Measurements from ENCODE around the gene USP5. TPM values are rescaled to one million over a fixed set of nuclear protein-coding genes. Genes with fewer than 3 reads are reported as not detected.

The USP5 gene
- total RNA-seq, 1 experiment from 2014 or later, result 175 TPM

GRCh38 chr12:6828781-6829535 lies 23.0 kb upstream of the USP5 start:
- BruUV-seq (replicated peaks), result TSS peak; percentile 80
- TF ChIP-seq ZBTB33 (IDR thresholded peaks at IDR 0.05; ENCODE audit: extremely low read depth, insufficient replicate concordance, low read length), result no peak
- no peak for TF ChIP-seq SIN3A (IDR thresholded peaks at IDR 0.05; ENCODE audit: low read depth)
- no peak for TF ChIP-seq SP1 (IDR thresholded peaks at IDR 0.05; ENCODE audit: low read depth)
- no peak; the same call in 1 of the 2 replicates for TF ChIP-seq POLR2AphosphoS5 (IDR thresholded peaks at IDR 0.05; ENCODE audit: low read depth, low read length)
- TF ChIP-seq SRF (IDR thresholded peaks at IDR 0.05; ENCODE audit: low read depth), result no peak
- TF ChIP-seq CTCF (IDR thresholded peaks at IDR 0.05 in 2 of 3, conservative IDR thresholded peaks at IDR 0.05 in 1 of 3; ENCODE audit: borderline replicate concordance in 1 of 3, insufficient read depth in 1 of 3, low read depth in 2 of 3, low read length in 2 of 3), result no peak
- TF ChIP-seq TCF7L2 (IDR thresholded peaks at IDR 0.05; ENCODE audit: borderline replicate concordance, extremely low read depth, insufficient read depth, insufficient read length), result peak; percentile 10
- no peak for TF ChIP-seq EZH2 (IDR thresholded peaks at IDR 0.05)
- TF ChIP-seq ATF3 (IDR thresholded peaks at IDR 0.05), result no peak
- TF ChIP-seq ZNF274 (IDR thresholded peaks at IDR 0.05; ENCODE audit: low read depth, low read length), result no peak
- TF ChIP-seq EZH2phosphoT487 (IDR thresholded peaks at IDR 0.05; ENCODE audit: borderline replicate concordance), result no peak
- no peak for TF ChIP-seq EGR1 (IDR thresholded peaks at IDR 0.05; ENCODE audit: low read depth)
- TF ChIP-seq ELF1 (IDR thresholded peaks at IDR 0.05; ENCODE audit: borderline replicate concordance, low read depth), result no peak
- peak; percentile 9 for TF ChIP-seq YY1 (IDR thresholded peaks at IDR 0.05; ENCODE audit: extremely low read depth, insufficient replicate concordance, low read depth, low read length)
- no peak for TF ChIP-seq CBX3 (IDR thresholded peaks at IDR 0.05; ENCODE audit: low read depth)
- TF ChIP-seq REST (IDR thresholded peaks at IDR 0.05; ENCODE audit: low read depth), result no peak
- TF ChIP-seq FOSL1 (IDR thresholded peaks at IDR 0.05; ENCODE audit: low read depth), result no peak
- no peak for TF ChIP-seq JUND (IDR thresholded peaks at IDR 0.05)
- TF ChIP-seq ZFX (IDR thresholded peaks at IDR 0.05), result peak; percentile 95; the same call in 1 of the 2 replicates

More at GRCh38 chr12:6828781-6829535, 23.0 kb upstream of the USP5 start:
- no peaks in the 10 kb centered on the region for H3K9me2 ChIP-seq (ENCODE audit: insufficient read depth)
- POLR2A ChIA-PET, result interaction anchor here (1.5 to 3.6 kb wide), 4 partner anchors 12 to 104 kb away, joined by 3 to 12 read pairs (median 7); partner anchors contain the start of genes CDCA3, GNB3 and USP5
- peak; percentile 51 for ATAC-seq
- intact Hi-C loops (cut with micrococcal nuclease), result no loop called here
- no peaks in the 10 kb centered on the region for H4K20me1 ChIP-seq (ENCODE audit: insufficient read depth)
- H3K27me3 ChIP-seq (ENCODE audit: insufficient read depth, low read length), result no peaks in the 10 kb centered on the region
- H3K9me3 ChIP-seq (ENCODE audit: control insufficient read depth in 1 of 2, insufficient read depth in 1 of 2, low read depth in 1 of 2, low read length in 2 of 2), result no peaks in the 10 kb centered on the region
- H3K9ac ChIP-seq (ENCODE audit: low read length), result peak overlapping the region; percentile 99
- RAD21 ChIA-PET (ENCODE audit: low non-redundant PET in 1 of 2, low total read pairs in 2 of 2, uncharacterized antibody in 2 of 2, unreplicated experiment in 2 of 2), result no interaction called here
- no peak overlapping the region for H2AFZ ChIP-seq (ENCODE audit: low read depth, low read length, poor library complexity, severe bottlenecking)
- H3K4me2 ChIP-seq (ENCODE audit: low read length), result peak overlapping the region; percentile 87
- no peak for DNase-seq (ENCODE audit: low read depth, low spot score)
- H3K27ac ChIP-seq (ENCODE audit: low read depth, low read length), result peak overlapping the region; percentile 88
- H3K4me3 ChIP-seq (replicated peaks in 1 of 2; ENCODE audit: low read depth in 1 of 2, low read length in 2 of 2), result peak overlapping the region; percentile 79 to 95
- H3K36me3 ChIP-seq (ENCODE audit: control insufficient read depth in 1 of 2, insufficient read depth in 2 of 2, low read length in 2 of 2), result peaks cover 8 to 27% of the 10 kb centered on the region in 2 experiments; a peak in 3 of 4 replicates
- CTCF ChIA-PET, result interaction anchor here (1.0 to 2.7 kb wide), 4 partner anchors 23 to 258 kb away, joined by 3 to 11 read pairs (median 6); partner anchors contain the start of genes CDCA3, MLF2, PTMS and USP5
- peaks cover 12 to 30% of the 10 kb centered on the region in 2 experiments for H3K4me1 ChIP-seq (ENCODE audit: control insufficient read depth in 1 of 2, insufficient read depth in 2 of 2, low read length in 2 of 2)
- H3K79me2 ChIP-seq (ENCODE audit: insufficient read depth, low read length), result peaks cover 31% of the 10 kb centered on the region
